NOMO-1 treated with DMSO at 0.1 percent for 48 hours (cell line): ENCODE measurements around the gene TIGD3.

Source experiments
- DNase-seq: peaks from one replicate; lab custom pipeline; 2025; ENCODE audit not compliant: unreplicated experiment; lab: John Stamatoyannopoulos, UW

TIGD3 gene

GRCh38 chr11:65404210-65404609 is 49.7 kb downstream of the TIGD3 start:
- DNase-seq, result no peak

- no peak for DNase-seq
Measured at GRCh38 chr11:65404638-65405339, 50.2 kb downstream of the TIGD3 start.
